Lung (tissue), 12 donors: ENCODE data around the gene ADGRV1. TPM values are rescaled to one million over a fixed set of nuclear protein-coding genes. Genes with fewer than 3 reads are reported as not detected.
"Not testable (repeated sequence)": the region's sequence is repeated elsewhere in the genome, so short reads cannot be mapped to it uniquely, and the experiment has no call there.

Experiments used
- ATAC-seq: fragments of 200-7000 bp; cut with Tn5 transposase; one replicate; pipeline ENCODE4 v1.9.1; 2020; ENCODE audit warnings: moderate number of reproducible peaks; ENCODE audit not compliant: insufficient read depth, low FRiP score
- DNase-seq, 3 donors: peaks; one replicate each; pipeline ENCODE4 v3.0.0-alpha.2; 2013 to 2017
- H3K27ac ChIP-seq, 2 donors: one replicate each; pipeline ENCODE4 v1.5.1; 2013; ENCODE audit warnings: mild to moderate bottlenecking in 2 of 2, moderate library complexity in 2 of 2, control low read depth in 1 of 2, inconsistent platforms in 1 of 2, low read depth in 1 of 2, low read length in 1 of 2
- H3K27me3 ChIP-seq, 3 donors: one replicate each; pipeline ENCODE4 v1.5.1; 2013; ENCODE audit warnings: low read length in 2 of 3; ENCODE audit not compliant: control insufficient read depth in 3 of 3, insufficient read depth in 3 of 3
- H3K36me3 ChIP-seq, 4 donors: one replicate each; pipeline ENCODE4 v1.5.1; 2013; ENCODE audit warnings: low read length in 4 of 4, mild to moderate bottlenecking in 1 of 4, moderate library complexity in 1 of 4; ENCODE audit not compliant: control insufficient read depth in 4 of 4, insufficient read depth in 4 of 4
- H3K4me1 ChIP-seq, 5 donors: one replicate each; pipeline ENCODE4 v1.5.1; 2013; ENCODE audit warnings: low read length in 5 of 5, mild to moderate bottlenecking in 2 of 5, moderate library complexity in 1 of 5; ENCODE audit not compliant: control insufficient read depth in 5 of 5, insufficient read depth in 5 of 5
- H3K4me3 ChIP-seq: one replicate; pipeline ENCODE4 v1.5.1; 2013; ENCODE audit warnings: mild to moderate bottlenecking, control low read depth, moderate library complexity
- H3K9ac ChIP-seq, 2 donors: one replicate each; pipeline ENCODE4 v1.5.1; 2013; ENCODE audit warnings: low read length in 2 of 2, control low read depth in 1 of 2; ENCODE audit not compliant: insufficient read depth in 1 of 2
- H3K9me3 ChIP-seq, 4 donors: one replicate each; pipeline ENCODE4 v1.5.1; 2013; ENCODE audit warnings: low read length in 3 of 4, mild to moderate bottlenecking in 1 of 4, moderate library complexity in 1 of 4; ENCODE audit not compliant: control insufficient read depth in 4 of 4, insufficient read depth in 3 of 4
- CTCF ChIP-seq: IDR thresholded peaks from 2 replicates; pipeline ENCODE4 v1.5.1; 2012; ENCODE audit warnings: mild to moderate bottlenecking; ENCODE audit errors: control extremely low read depth, extremely low read depth
- WGBS, 2 donors: extraction: QIAGEN DNeasy Blood & Tissue Kit; methylation state at CpG; one replicate each; pipeline ENCODE4 v1.1.7; 2013; 5-methylcytosine and 5-hydroxymethylcytosine counted together
- polyA plus RNA-seq, 2 donors: library from polyadenylated mRNA; stranded (reverse); fragments of 200-250 nt; gene quantifications; one replicate each; pipeline ENCODE4 v1.2.1, GENCODE V29; 2013
- total RNA-seq, 2 donors: library from RNA; depleted of rRNA in 1 of 2; stranded (reverse); fragments of >200 nt in 1 of 2; gene quantifications; one replicate each; pipeline ENCODE4 v1.2.1, GENCODE V29; 2014 to 2021
- donor health status: control.
- donor health status: control.
- donor health status: Bipolar disorder and iron deficiency.
- donor health status: healthy.
- donor health status: DM: yes; HTN: yes; CAD: no.

Gene ADGRV1
- total and polyA plus RNA-seq, 4 donors, result 3.6 to 66.2 (median 28.2) TPM

- no peak for DNase-seq
- Histone ChIP-seq H3K4me1 (peaks cover 0 to 16% (median 6%) of the 10 kb centered on the region in 5 donors), H3K4me3 (no peak overlapping the region), H3K27ac (no peak overlapping the region), H3K36me3 (no peaks in the 10 kb centered on the region), H3K9me3 (no peaks in the 10 kb centered on the region), H3K9ac (no peak overlapping the region), H3K27me3 (no peaks in the 10 kb centered on the region)
- WGBS, 2 donors, result 96% methylated on average over 1 of the region's 1 CpG
- TF ChIP-seq CTCF, result no peak
- ATAC-seq, result no peak
These were observed 472.8 kb downstream of the ADGRV1 start for GRCh38 chr5:91031402-91031752.

GRCh38 chr5:91032125-91032524 lies 473.5 kb downstream of the ADGRV1 start:
- no peak for DNase-seq
- H3K4me1 ChIP-seq, result peaks cover 0 to 14% (median 6%) of the 10 kb centered on the region in 5 donors
- H3K27ac ChIP-seq, result no peak overlapping the region
- H3K9ac ChIP-seq, result no peak overlapping the region
- WGBS, 2 donors, result 90 to 93% methylated on average over 5 of the region's 5 CpGs
- no peaks in the 10 kb centered on the region for H3K27me3 ChIP-seq
- no peak overlapping the region for H3K4me3 ChIP-seq
- no peak for ATAC-seq
- no peak for TF ChIP-seq CTCF
- no peaks in the 10 kb centered on the region for H3K36me3 ChIP-seq
- no peaks in the 10 kb centered on the region for H3K9me3 ChIP-seq

GRCh38 chr5:91033370-91033769 lies 474.8 kb downstream of the ADGRV1 start:
- TF ChIP-seq CTCF, result no peak
- no peaks in the 10 kb centered on the region for H3K27me3 ChIP-seq
- H3K9me3 ChIP-seq, result no peaks in the 10 kb centered on the region
- H3K9ac ChIP-seq, result no peak overlapping the region
- peaks cover 0 to 2% (median 0%) of the 10 kb centered on the region in 5 donors for H3K4me1 ChIP-seq
- ATAC-seq, result no peak
- no peaks in the 10 kb centered on the region for H3K36me3 ChIP-seq
- 93 to 97% methylated on average over 1 of the region's 1 CpG for WGBS, 2 donors
- no peak for DNase-seq
- H3K27ac ChIP-seq, result no peak overlapping the region
- H3K4me3 ChIP-seq, result no peak overlapping the region

- H3K27ac ChIP-seq, result no peak overlapping the region
- no peaks in the 10 kb centered on the region for H3K9me3 ChIP-seq
- no peaks in the 10 kb centered on the region for H3K36me3 ChIP-seq
- no peak overlapping the region for H3K4me3 ChIP-seq
- no peak overlapping the region for H3K9ac ChIP-seq
- no peak for TF ChIP-seq CTCF
- WGBS, 2 donors, result 71 to 79% methylated on average over 2 of the region's 2 CpGs
- no peak for DNase-seq
- ATAC-seq, result no peak
- no peaks in the 10 kb centered on the region for H3K27me3 ChIP-seq
- H3K4me1 ChIP-seq, result peaks cover 0 to 2% (median 0%) of the 10 kb centered on the region in 5 donors
These were observed 479.7 kb downstream of the ADGRV1 start for GRCh38 chr5:91038180-91038808.

GRCh38 chr5:91041132-91041531 lies 482.5 kb downstream of the ADGRV1 start:
- not testable (repeated sequence) for ATAC-seq, DNase-seq
- WGBS, 2 donors, result 96 to 100% methylated on average over 1 of the region's 1 CpG

More at GRCh38 chr5:91041132-91041531, 482.5 kb downstream of the ADGRV1 start:
- not testable (repeated sequence) for H3K36me3 ChIP-seq, H3K4me3 ChIP-seq, H3K4me1 ChIP-seq, H3K27me3 ChIP-seq, H3K27ac ChIP-seq, H3K9me3 ChIP-seq, H3K9ac ChIP-seq
